Measurements from ENCODE around the gene GET4. TPM values are rescaled to one million over a fixed set of nuclear protein-coding genes. Genes with fewer than 3 reads are reported as not detected.
"Not testable (repeated sequence)": the region's sequence is repeated elsewhere in the genome, so short reads cannot be mapped to it uniquely, and the experiment has no call there.

GET4 gene
- total RNA-seq, 4 donors from 2014 or later = 24.6 to 40.8 (median 30.0) TPM

GRCh38 chr7:906776-907157 lies 30.4 kb downstream of the GET4 start:
- TF ChIP-seq, protein P1, sequence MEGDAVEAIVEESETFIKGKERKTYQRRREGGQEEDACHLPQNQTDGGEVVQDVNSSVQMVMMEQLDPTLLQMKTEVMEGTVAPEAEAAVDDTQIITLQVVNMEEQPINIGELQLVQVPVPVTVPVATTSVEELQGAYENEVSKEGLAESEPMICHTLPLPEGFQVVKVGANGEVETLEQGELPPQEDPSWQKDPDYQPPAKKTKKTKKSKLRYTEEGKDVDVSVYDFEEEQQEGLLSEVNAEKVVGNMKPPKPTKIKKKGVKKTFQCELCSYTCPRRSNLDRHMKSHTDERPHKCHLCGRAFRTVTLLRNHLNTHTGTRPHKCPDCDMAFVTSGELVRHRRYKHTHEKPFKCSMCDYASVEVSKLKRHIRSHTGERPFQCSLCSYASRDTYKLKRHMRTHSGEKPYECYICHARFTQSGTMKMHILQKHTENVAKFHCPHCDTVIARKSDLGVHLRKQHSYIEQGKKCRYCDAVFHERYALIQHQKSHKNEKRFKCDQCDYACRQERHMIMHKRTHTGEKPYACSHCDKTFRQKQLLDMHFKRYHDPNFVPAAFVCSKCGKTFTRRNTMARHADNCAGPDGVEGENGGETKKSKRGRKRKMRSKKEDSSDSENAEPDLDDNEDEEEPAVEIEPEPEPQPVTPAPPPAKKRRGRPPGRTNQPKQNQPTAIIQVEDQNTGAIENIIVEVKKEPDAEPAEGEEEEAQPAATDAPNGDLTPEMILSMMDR (IDR thresholded peaks at IDR 0.05 in 4 of 5, conservative IDR thresholded peaks at IDR 0.05 in 1 of 5) = no peak
- TF ChIP-seq POLR2A (IDR thresholded peaks at IDR 0.05) = no peak
- Histone ChIP-seq H3K27ac (no peak overlapping the region), H3K36me3 (no peaks in the 10 kb centered on the region), H3K9me3 (no peaks in the 10 kb centered on the region), H3K27me3 (peaks cover 9 to 36% (median 16%) of the 10 kb centered on the region in 3 donors), H3K4me1 (no peaks in the 10 kb centered on the region), H3K4me3 (no peak overlapping the region)
- intact Hi-C loops (cut with DNase I; ENCODE audit: low total_unique reads) = no loop called here
- no peak for DNase-seq
- in situ Hi-C loops (cut with MboI; ENCODE audit: low sequenced_read_pairs in 4 of 4) = no loop called here
- ATAC-seq = no peak

DNA sequence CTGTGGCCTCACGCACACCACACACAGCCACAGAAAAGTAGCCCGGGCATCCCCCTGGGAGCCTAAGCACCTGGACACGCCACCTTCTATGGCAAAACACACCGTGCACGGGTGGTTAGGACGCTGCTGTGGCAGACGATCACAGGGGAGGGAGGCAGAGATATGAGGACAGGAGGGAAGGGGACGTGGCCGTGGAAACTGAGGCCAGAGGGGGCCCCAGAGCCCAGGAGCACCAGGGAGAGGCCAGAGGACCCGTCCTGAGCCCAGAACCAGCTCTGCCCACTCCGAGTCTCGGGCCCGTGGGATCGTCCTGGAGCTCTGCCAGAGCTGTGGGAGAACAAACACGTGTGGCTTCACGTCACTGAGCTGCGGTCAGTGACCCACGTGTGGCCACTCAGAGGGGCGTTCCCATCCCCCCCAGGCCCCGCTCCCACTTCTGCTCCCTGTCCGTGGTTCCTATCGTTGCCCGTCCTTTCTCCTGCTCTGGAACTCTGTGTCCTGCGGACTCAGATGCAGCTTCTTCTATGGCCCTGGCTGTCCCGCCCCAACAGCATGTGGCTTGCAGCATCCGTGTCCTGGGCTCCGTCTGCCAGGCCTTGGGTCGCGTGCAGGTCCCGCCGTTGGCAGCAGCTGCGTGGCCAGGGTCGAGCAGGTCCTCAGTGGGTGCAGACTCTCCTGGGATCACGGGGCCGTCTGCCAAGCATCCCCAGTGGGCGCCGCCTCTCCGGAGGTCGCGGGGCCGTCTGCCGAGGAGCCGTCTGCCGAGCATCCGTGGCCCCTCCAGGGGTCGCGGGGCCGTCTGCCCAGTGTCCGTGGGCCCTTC lies 31.0 kb downstream of the GET4 start:
- Histone ChIP-seq H3K27me3 (peaks cover 9 to 35% (median 16%) of the 10 kb centered on the region in 3 donors), H3K9me3 (no peaks in the 10 kb centered on the region), H3K27ac (no peak overlapping the region), H3K4me3 (no peak overlapping the region), H3K4me1 (no peaks in the 10 kb centered on the region), H3K36me3 (no peaks in the 10 kb centered on the region)
- no peak for DNase-seq
- in situ Hi-C loops (cut with MboI; ENCODE audit: low sequenced_read_pairs in 4 of 4) (no loop called here), intact Hi-C loops (cut with DNase I; ENCODE audit: low total_unique reads) (no loop called here)
- TF ChIP-seq POLR2A (IDR thresholded peaks at IDR 0.05) = no peak
- TF ChIP-seq, protein P1 (IDR thresholded peaks at IDR 0.05 in 4 of 5, conservative IDR thresholded peaks at IDR 0.05 in 1 of 5) = no peak
- ATAC-seq = no peak

DNA sequence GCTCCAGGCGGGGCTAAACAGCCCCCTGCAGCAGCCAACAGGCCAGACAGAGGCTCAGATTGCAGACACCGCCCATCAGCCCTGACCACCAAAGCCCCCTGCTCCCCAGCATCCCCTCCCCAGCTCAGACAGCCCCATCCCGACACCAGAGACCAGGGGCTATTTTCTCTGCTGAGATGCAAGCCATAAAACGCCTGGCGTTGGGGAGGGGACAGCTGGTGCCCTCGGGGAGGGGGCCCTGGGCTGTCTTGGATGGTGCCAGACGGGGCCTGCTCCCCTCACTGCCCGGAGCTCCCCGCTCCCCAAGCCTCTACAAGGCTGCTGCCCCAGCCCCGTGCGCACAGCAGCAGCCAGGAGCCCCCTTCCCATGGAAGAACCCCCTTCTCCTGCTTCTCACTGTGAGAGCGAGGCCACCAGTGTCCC lies 31.8 kb downstream of the GET4 start:
- in situ Hi-C loops (cut with MboI; ENCODE audit: low sequenced_read_pairs in 4 of 4) (no loop called here), intact Hi-C loops (cut with DNase I; ENCODE audit: low total_unique reads) (no loop called here)
- DNase-seq = no peak
- no peak overlapping the region for H3K4me3 ChIP-seq
- no peaks in the 10 kb centered on the region for H3K36me3 ChIP-seq
- H3K27me3 ChIP-seq = peaks cover 9 to 27% (median 16%) of the 10 kb centered on the region in 3 donors
- no peak overlapping the region for H3K27ac ChIP-seq
- ATAC-seq = no peak
- no peaks in the 10 kb centered on the region for H3K9me3 ChIP-seq
- H3K4me1 ChIP-seq = no peaks in the 10 kb centered on the region
- TF ChIP-seq POLR2A (IDR thresholded peaks at IDR 0.05) = no peak
- TF ChIP-seq, protein P1 (IDR thresholded peaks at IDR 0.05 in 4 of 5, conservative IDR thresholded peaks at IDR 0.05 in 1 of 5) = no peak

GRCh38 chr7:908591-909357 lies 32.4 kb downstream of the GET4 start:
- TF ChIP-seq, protein P1 (IDR thresholded peaks at IDR 0.05 in 4 of 5, conservative IDR thresholded peaks at IDR 0.05 in 1 of 5) = peak; percentile 26 to 76 (median 64)
- peak overlapping the region in 2 of 4 donors; percentile 26 to 34 for H3K4me3 ChIP-seq
- DNase-seq; H3K9me3 ChIP-seq; H3K27ac ChIP-seq; intact Hi-C loops (cut with DNase I; ENCODE audit: low total_unique reads); H3K36me3 ChIP-seq; H3K4me1 ChIP-seq; in situ Hi-C loops (cut with MboI; ENCODE audit: low sequenced_read_pairs in 4 of 4): not testable (repeated sequence)
- ATAC-seq = peak; percentile 35 to 54
- peaks cover 6 to 21% (median 12%) of the 10 kb centered on the region in 3 donors for H3K27me3 ChIP-seq
